Ovary (tissue), 9 donors: Measurements from ENCODE around the gene ZNF266. TPM values are rescaled to one million over a fixed set of nuclear protein-coding genes. Genes with fewer than 3 reads are reported as not detected.

Experiments
- DNase-seq, 5 donors: peaks; one replicate each; pipeline ENCODE4 v3.0.0-alpha.2; 2019 to 2020
- H3K27ac ChIP-seq, 2 donors: fragments of 200-600 bp; one replicate each; pipeline versions ENCODE4 v1.5.1 to v1.8.0; 2019 to 2022
- H3K27me3 ChIP-seq: fragments of 200-600 bp; one replicate; pipeline ENCODE4 v1.8.0; 2022
- H3K36me3 ChIP-seq: fragments of 200-600 bp; sonication (generic); one replicate; pipeline ENCODE4 v1.5.1; 2019
- H3K4me1 ChIP-seq: one replicate; pipeline ENCODE4 v1.8.1; 2013; ENCODE audit warnings: mild to moderate bottlenecking, moderate library complexity; ENCODE audit not compliant: insufficient read depth
- H3K4me3 ChIP-seq: fragments of 200-600 bp; sonication (generic); one replicate; pipeline ENCODE4 v1.5.1; 2017
- H3K9me3 ChIP-seq, 2 donors: fragments of 200-600 bp in 1 of 2; sonication (generic) in 1 of 2; one replicate each; pipeline versions ENCODE4 v1.5.1 to v1.8.1; 2013 to 2019; ENCODE audit warnings: mild to moderate bottlenecking in 1 of 2, moderate library complexity in 1 of 2
- CTCF ChIP-seq, 3 donors: fragments of 450-650 bp in 2 of 3; fragments of 200-600 bp in 1 of 3; IDR thresholded peaks; one replicate each; pipeline versions ENCODE4 v1.5.1 to v1.8.0; 2016 to 2022; ENCODE audit warnings: antibody characterized with exemption in 3 of 3, mild to moderate bottlenecking in 1 of 3
- EP300 ChIP-seq: sonication (generic); formaldehyde crosslinking; IDR thresholded peaks from one replicate; pipeline ENCODE4 v1.6.1; 2017; ENCODE audit warnings: antibody characterized with exemption
- POLR2A ChIP-seq: fragments of 450-650 bp; IDR thresholded peaks from one replicate; pipeline ENCODE4 v1.6.1; 2017; ENCODE audit warnings: antibody characterized with exemption, mild to moderate bottlenecking, moderate library complexity
- WGBS, 3 donors: extraction: QIAGEN DNeasy Blood & Tissue Kit in 1 of 3; methylation state at CpG; one replicate each; pipeline versions ENCODE4 v1.1.5 to v1.1.7; 2013 to 2017; 5-methylcytosine and 5-hydroxymethylcytosine counted together
- intact Hi-C, 4 donors: fragments of 100-400 bp; cut with DNase I; formaldehyde crosslinking; loops; one replicate each; pipeline versions ENCODE4 v1.11.0 to v1.15.1; 2022 to 2023
- polyA plus RNA-seq, 2 donors: library from polyadenylated mRNA; stranded (reverse); fragments of 200-250 nt in 1 of 2; fragments of 350-450 nt in 1 of 2; fragmentation: Illumina TruSeq in 1 of 2; extraction: RNeasy Lipid Tissue Mini Kit (QIAGEN cat#74804) in 1 of 2; gene quantifications; one replicate each; pipeline ENCODE4 v1.2.3, GENCODE V29; 2013 to 2014
- total RNA-seq, 7 donors: library from RNA; depleted of rRNA in 2 of 7; stranded (reverse); fragments of >200 nt in 2 of 7; fragmentation: NEBNext Ultra II Directional in 3 of 7; extraction: Animal tissue kit (Norgen Biotek cat#: 25700) in 3 of 7; gene quantifications; one replicate each; pipeline versions ENCODE4 v1.1.0 to v1.2.4, GENCODE V29; 2016 to 2023
- donor health status: DM: no; HTN: no; CAD: no; lungs with moderate emphysema.
- donor health status: DM: no; HTN: no; CAD: no.
- donor health status: Bipolar disorder and iron deficiency.
- donor health status: DM: yes; HTN: yes; CAD: no.
- donor health status: DM: no; HTN: no; CAD: no.
- donor health status: DM: yes; HTN: yes; CAD: no.

ZNF266 gene
- total and polyA plus RNA-seq, 9 donors = 15.5 to 27.6 (median 23.0) TPM

GRCh38 chr19:9431475-9431874 is 3.9 kb downstream of the ZNF266 start:
- peaks cover 0 to 3% of the 10 kb centered on the region in 2 donors for H3K9me3 ChIP-seq
- no peaks in the 10 kb centered on the region for H3K27me3 ChIP-seq
- H3K4me1 ChIP-seq = peaks cover 4% of the 10 kb centered on the region
- no peak for TF ChIP-seq POLR2A
- no peak for TF ChIP-seq EP300
- TF ChIP-seq CTCF (IDR thresholded peaks at IDR 0.05) = no peak
- intact Hi-C loops = no loop called here
- no peak for DNase-seq
- H3K27ac ChIP-seq = no peak overlapping the region
- no peak overlapping the region for H3K4me3 ChIP-seq
- 87 to 89% (median 87%) methylated on average over 7 of the region's 7 CpGs for WGBS, 3 donors
- no peaks in the 10 kb centered on the region for H3K36me3 ChIP-seq

- Histone ChIP-seq H3K4me1 (peaks cover 2% of the 10 kb centered on the region), H3K27ac (no peak overlapping the region), H3K27me3 (no peaks in the 10 kb centered on the region), H3K4me3 (no peak overlapping the region), H3K36me3 (no peaks in the 10 kb centered on the region), H3K9me3 (peaks cover 0 to 4% of the 10 kb centered on the region in 2 donors)
- intact Hi-C loops = no loop called here
- 92 to 96% (median 94%) methylated on average over 1 of the region's 1 CpG for whole genome bisulfite sequencing, 3 donors
- TF ChIP-seq EP300 (no peak), POLR2A (no peak), CTCF (IDR thresholded peaks at IDR 0.05) (no peak)
- no peak for DNase-seq
Measured at GRCh38 chr19:9430444-9430843, 4.9 kb downstream of the ZNF266 start.

DNA sequence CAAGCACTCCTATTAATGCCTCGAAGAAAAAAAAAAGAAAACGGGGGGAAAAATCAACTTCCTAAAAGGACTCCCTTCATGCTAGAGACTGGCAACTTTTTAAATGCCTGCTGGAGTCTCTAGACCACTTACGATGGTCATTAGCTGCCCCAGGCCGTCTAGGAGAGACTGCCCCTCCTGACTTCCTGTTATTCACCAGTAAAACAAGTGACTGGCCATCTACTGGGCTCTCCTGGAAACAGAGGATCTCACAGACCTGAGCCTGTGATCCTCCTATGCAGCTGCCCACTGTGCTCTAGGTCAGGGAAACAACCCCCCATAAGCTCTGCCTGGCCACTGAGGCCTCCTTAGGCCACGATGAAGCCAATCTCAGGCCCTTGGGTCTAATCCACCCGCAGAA is 7.4 kb downstream of the ZNF266 start:
- Histone ChIP-seq H3K4me3 (no peak overlapping the region), H3K36me3 (no peaks in the 10 kb centered on the region), H3K27ac (no peak overlapping the region), H3K4me1 (no peaks in the 10 kb centered on the region), H3K9me3 (peaks cover 0 to 24% of the 10 kb centered on the region in 2 donors), H3K27me3 (no peaks in the 10 kb centered on the region)
- intact Hi-C loops = no loop called here
- WGBS, 3 donors = 80 to 87% (median 86%) methylated on average over 6 of the region's 6 CpGs
- DNase-seq = no peak
- no peak for TF ChIP-seq EP300
- TF ChIP-seq CTCF (IDR thresholded peaks at IDR 0.05) = no peak
- TF ChIP-seq POLR2A = no peak

DNA sequence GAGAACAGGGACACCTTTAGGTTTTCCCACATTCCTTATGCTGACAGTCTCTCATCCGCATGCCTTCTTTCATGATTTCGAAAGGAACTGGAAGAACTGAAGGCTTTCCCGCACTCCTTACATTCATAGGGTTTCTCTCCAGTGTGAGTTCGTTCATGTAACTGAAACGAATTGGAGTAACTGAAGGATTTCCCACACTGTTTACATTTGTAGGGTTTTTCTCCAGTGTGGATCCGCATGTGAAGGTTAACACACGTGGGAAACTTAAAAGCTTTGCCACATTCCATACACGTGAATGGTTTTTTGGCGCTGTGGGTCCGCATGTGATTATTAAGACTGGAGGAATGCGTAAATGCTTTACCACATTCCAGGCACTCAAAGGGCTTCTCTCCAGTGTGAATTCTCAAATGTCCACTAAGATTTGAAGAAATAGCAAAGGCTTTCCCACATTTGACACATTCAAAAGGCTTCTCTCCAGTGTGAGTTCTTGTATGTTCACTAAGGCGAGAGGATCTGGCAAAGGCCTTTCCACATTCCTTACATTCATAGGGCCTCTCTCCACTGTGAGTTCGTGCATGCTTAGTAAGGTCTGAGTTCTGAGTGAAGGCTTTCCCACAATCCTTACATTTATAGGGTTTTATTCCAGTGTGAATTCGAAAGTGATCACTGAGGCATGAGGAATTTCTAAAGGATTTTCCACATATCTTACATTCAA is 22.0 kb downstream of the ZNF266 start:
- peaks cover 10 to 73% of the 10 kb centered on the region in 2 donors for H3K9me3 ChIP-seq
- H3K4me1 ChIP-seq = no peaks in the 10 kb centered on the region
- TF ChIP-seq CTCF (IDR thresholded peaks at IDR 0.05) = no peak
- no peak for TF ChIP-seq EP300
- no peak for TF ChIP-seq POLR2A
- DNase-seq = no peak
- WGBS, 3 donors = 97 to 98% (median 97%) methylated on average over 14 of the region's 14 CpGs
- intact Hi-C loops = no loop called here
- no peak overlapping the region for H3K4me3 ChIP-seq
- H3K36me3 ChIP-seq = no peaks in the 10 kb centered on the region
- H3K27me3 ChIP-seq = no peaks in the 10 kb centered on the region
- H3K27ac ChIP-seq = no peak overlapping the region
